Pancreas (tissue), 10 donors: ENCODE results near the gene ALK. TPM values are rescaled to one million over a fixed set of nuclear protein-coding genes. Genes with fewer than 3 reads are reported as not detected.

Source experiments
- ATAC-seq, 4 donors: fragments of 200-7000 bp; cut with Tn5 transposase; one replicate each; pipeline versions ENCODE4 v1.8.0 to v1.9.1; 2020; ENCODE audit warnings: mild to moderate bottlenecking in 4 of 4, moderate library complexity in 4 of 4
- DNase-seq, 6 donors: peaks; one replicate each; pipeline ENCODE4 v3.0.0-alpha.2; 2020
- FAIRE-seq: peaks from 2 replicates; lab custom pipeline; 2012; peaks lifted over from hg19 to GRCh38; lab: Jason Lieb, UNC
- H3K27ac ChIP-seq, 4 donors: fragments of 200-600 bp; sonication (generic); 1 replicate in 3 of 4; 2 replicates in 1 of 4; pipeline versions ENCODE4 v1.5.0 to v1.8.0; 2020
- H3K27me3 ChIP-seq, 4 donors: fragments of 200-600 bp; one replicate each; pipeline ENCODE4 v1.8.0; 2021
- H3K36me3 ChIP-seq, 3 donors: fragments of 200-600 bp; sonication (generic) in 1 of 3; one replicate each; pipeline versions ENCODE4 v1.5.0 to v1.8.0; 2020 to 2021
- H3K4me1 ChIP-seq, 3 donors: fragments of 200-600 bp; one replicate each; pipeline ENCODE4 v1.8.0; 2021
- H3K4me3 ChIP-seq, 4 donors: fragments of 200-600 bp; sonication (generic) in 2 of 4; one replicate each; pipeline versions ENCODE4 v1.5.0 to v1.8.0; 2020 to 2021
- H3K9me3 ChIP-seq, 4 donors: fragments of 200-600 bp; one replicate each; pipeline ENCODE4 v1.8.0; 2021
- CTCF ChIP-seq, 4 donors: fragments of 200-600 bp; sonication (generic) in 3 of 4; IDR thresholded peaks; one replicate each; pipeline versions ENCODE4 v1.5.0 to v1.8.0; 2021; ENCODE audit warnings: antibody characterized with exemption in 4 of 4
- WGBS, 2 donors: extraction: QIAGEN DNeasy Blood & Tissue Kit; methylation state at CpG; one replicate each; pipeline ENCODE4 v1.1.7; 2013; 5-methylcytosine and 5-hydroxymethylcytosine counted together
- intact Hi-C, 3 donors: fragments of 100-400 bp; cut with DNase I; formaldehyde crosslinking; loops; one replicate each; pipeline versions ENCODE4 v1.11.1 to v1.14.2; 2022
- polyA plus RNA-seq, 2 donors: library from polyadenylated mRNA; stranded (reverse); fragments of 200-250 nt; gene quantifications; one replicate each; pipeline ENCODE4 v1.2.3, GENCODE V29; 2013
- total RNA-seq, 6 donors: library from RNA; stranded (reverse); fragmentation: NEBNext Ultra II Directional in 4 of 6; extraction: Animal tissue kit (Norgen Biotek cat#: 25700) in 4 of 6; gene quantifications; one replicate each; pipeline versions ENCODE4 v1.2.1 to v1.2.4, GENCODE V29; 2021 to 2023
- donor health status: healthy with polysubstance abuse.
- donor health status: DM: no; HTN: no; CAD: no; lungs with moderate emphysema.
- donor health status: DM: no; HTN: no; CAD: no.
- donor health status: control.
- donor health status: control.
- donor health status: Bipolar disorder and iron deficiency.
- donor health status: DM: yes; HTN: yes; CAD: no.
- donor health status: DM: no; HTN: no; CAD: no.
- donor health status: DM: no; HTN: no; CAD: no.
- donor health status: DM: yes; HTN: yes; CAD: no.

Gene ALK
- total and polyA plus RNA-seq, 8 donors: 0.05 to 0.17 (median 0.09) TPM; not detected in 2

DNA sequence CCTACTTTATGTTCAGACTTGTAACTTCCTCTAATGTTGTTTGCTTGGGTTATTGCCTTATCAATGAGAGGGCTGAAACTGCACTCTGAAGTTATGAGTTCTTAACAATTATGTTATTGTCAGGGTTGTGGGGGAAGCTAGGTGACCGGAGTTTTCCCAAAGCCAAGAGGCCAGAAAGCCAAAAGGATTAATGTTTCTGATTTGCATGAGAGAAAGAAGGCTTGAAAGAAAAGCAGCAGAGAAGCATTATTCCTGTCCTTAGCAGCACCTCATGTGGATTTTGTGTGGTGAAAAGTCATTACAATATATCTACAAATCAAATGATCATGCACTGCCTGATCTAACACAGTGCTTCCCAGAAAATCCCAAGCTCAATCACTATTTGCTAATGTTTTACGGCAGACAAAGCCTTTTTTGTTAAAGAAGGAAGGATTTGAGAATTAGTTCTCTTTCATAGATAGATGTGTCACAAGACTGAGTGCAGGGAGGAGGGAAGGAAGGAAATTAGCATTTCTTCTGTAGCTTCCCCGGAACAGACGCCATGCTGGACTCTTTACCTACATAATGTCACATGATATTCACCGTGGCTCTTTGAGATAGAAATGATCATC lies 203.2 kb downstream of the ALK start:
- no peak for TF ChIP-seq CTCF (IDR thresholded peaks at IDR 0.05)
- 62 to 75% methylated on average over 5 of the region's 5 CpGs for WGBS, 2 donors
- FAIRE-seq: no peak

DNA sequence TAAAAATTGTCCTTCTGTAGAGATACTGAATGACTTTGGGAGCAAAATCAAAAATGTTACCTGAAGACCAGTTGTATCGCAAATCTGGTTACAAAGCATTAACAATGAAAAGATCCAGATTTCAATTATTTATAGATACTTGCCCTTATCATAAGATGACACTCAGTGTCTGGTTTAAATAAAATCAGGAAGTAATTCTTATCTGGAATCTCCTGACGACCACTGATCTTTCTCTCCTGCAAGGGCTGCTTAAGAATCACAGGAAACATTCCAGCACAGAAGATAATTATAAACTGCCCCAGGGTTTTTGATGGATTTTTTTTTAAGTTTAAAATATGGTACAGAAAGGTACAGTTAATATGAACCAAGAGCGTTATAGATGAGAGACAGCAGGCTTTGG lies 205.7 kb downstream of the ALK start:
- ATAC-seq (no peak), DNase-seq (no peak), FAIRE-seq (no peak)
- 88 to 90% methylated on average over 3 of the region's 3 CpGs for WGBS, 2 donors
- intact Hi-C loops: no loop called here
- no peaks in the 10 kb centered on the region for H3K9me3 ChIP-seq
- H3K27ac ChIP-seq: no peak overlapping the region
- no peaks in the 10 kb centered on the region for H3K36me3 ChIP-seq
- H3K4me1 ChIP-seq: no peaks in the 10 kb centered on the region
- no peak for TF ChIP-seq CTCF (IDR thresholded peaks at IDR 0.05)
- no peaks in the 10 kb centered on the region for H3K27me3 ChIP-seq
- no peak overlapping the region for H3K4me3 ChIP-seq

More for the DNA sequence above, 203.2 kb downstream of the ALK start:
- H3K9me3 ChIP-seq: no peaks in the 10 kb centered on the region
- H3K4me3 ChIP-seq: no peak overlapping the region
- no peaks in the 10 kb centered on the region for H3K27me3 ChIP-seq
- intact Hi-C loops: no loop called here
- no peak overlapping the region for H3K27ac ChIP-seq
- DNase-seq: no peak
- H3K4me1 ChIP-seq: peaks cover 0 to 6% (median 5%) of the 10 kb centered on the region in 3 donors
- no peak for ATAC-seq
- no peaks in the 10 kb centered on the region for H3K36me3 ChIP-seq

DNA sequence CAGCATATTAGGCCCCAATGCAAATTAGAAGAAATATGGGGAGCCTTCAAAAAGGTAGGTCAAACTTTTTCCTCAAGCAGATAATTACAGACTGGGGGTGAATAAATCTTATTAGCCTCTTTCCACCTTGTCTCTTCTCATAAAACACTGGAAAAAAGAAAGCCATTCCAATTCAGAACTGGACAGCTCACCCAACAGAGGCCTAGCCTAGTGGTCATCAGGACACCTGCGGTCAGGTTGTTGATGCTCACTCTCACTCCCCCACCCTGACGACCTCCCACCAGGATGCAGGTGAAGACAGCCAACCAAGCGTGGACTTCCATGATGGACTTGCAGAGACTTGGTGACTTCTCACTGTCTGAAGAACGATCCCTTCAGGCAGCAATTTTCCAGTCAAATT lies 207.1 kb downstream of the ALK start:
- Histone ChIP-seq H3K27ac (no peak overlapping the region), H3K4me1 (no peaks in the 10 kb centered on the region), H3K9me3 (no peaks in the 10 kb centered on the region), H3K36me3 (no peaks in the 10 kb centered on the region), H3K27me3 (no peaks in the 10 kb centered on the region), H3K4me3 (no peak overlapping the region)
- FAIRE-seq: no peak
- intact Hi-C loops: no loop called here
- 88 to 96% methylated on average over 4 of the region's 4 CpGs for whole genome bisulfite sequencing, 2 donors
- ATAC-seq: no peak
- no peak for TF ChIP-seq CTCF (IDR thresholded peaks at IDR 0.05)
- DNase-seq: no peak

DNA sequence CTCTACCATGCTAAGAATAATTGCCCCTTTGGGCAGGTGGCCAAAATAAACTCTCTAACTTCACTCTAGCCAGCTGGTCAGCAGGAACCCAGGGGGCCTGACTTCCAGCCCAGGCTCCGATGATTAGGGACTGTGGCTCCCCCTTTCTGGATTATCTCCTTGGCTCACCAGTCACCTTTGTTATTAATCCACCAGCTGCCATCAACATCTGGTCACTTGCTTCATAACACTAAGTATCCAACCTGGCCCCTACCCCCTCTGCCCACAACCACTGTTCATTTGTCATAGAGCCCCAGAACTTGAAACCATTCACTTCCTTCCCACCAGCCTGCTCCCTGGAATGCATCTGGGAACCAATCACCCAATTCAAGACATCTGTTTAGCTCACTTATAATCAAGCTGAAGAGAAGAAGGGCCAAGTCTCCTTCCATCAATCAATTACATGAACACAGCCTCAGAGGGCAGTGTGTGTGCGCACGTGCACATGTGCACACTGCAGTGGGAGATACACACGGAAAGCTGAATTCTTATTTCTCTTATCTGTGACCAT lies 215.1 kb downstream of the ALK start:
- DNase-seq (no peak), ATAC-seq (no peak), FAIRE-seq (no peak)
- Histone ChIP-seq H3K36me3 (no peaks in the 10 kb centered on the region), H3K27me3 (no peaks in the 10 kb centered on the region), H3K4me1 (no peaks in the 10 kb centered on the region), H3K4me3 (no peak overlapping the region), H3K9me3 (no peaks in the 10 kb centered on the region), H3K27ac (no peak overlapping the region)
- intact Hi-C loops: no loop called here
- 78 to 89% methylated on average over 4 of the region's 4 CpGs for WGBS, 2 donors
- no peak for TF ChIP-seq CTCF (IDR thresholded peaks at IDR 0.05)

DNA sequence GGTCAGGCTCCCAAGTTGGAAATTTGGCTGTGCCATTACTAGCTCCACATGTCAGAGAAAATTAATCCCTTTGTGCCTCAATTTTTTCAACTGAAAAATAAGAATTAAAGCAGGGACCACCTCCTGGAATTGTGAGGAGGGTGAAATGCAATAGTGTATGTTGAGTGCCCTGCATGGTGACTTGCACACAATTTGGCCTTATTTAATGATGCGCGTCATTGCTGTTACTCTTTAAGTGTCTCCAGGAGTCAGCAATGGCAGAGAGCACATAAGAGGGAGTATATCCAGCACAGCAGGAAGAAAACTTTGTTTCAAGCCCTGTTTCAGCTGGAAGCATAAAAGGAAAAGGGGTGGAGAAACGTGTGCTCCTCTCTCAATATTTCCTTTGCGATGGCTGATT lies 215.8 kb downstream of the ALK start:
- no peaks in the 10 kb centered on the region for H3K4me1 ChIP-seq
- DNase-seq (no peak), FAIRE-seq (no peak), ATAC-seq (no peak)
- intact Hi-C loops: no loop called here
- no peaks in the 10 kb centered on the region for H3K9me3 ChIP-seq
- WGBS, 2 donors: 86% methylated on average over 4 of the region's 4 CpGs
- no peaks in the 10 kb centered on the region for H3K27me3 ChIP-seq
- H3K36me3 ChIP-seq: no peaks in the 10 kb centered on the region
- H3K4me3 ChIP-seq: no peak overlapping the region
- TF ChIP-seq CTCF (IDR thresholded peaks at IDR 0.05): no peak
- H3K27ac ChIP-seq: no peak overlapping the region
